Liver (tissue), 9 donors: ENCODE results near the gene STX11. TPM values are rescaled to one million over a fixed set of nuclear protein-coding genes. Genes with fewer than 3 reads are reported as not detected.

Experiments used
- DNase-seq: peaks from one replicate; pipeline ENCODE4 v3.0.0-alpha.2; 2017; ENCODE audit warnings: low spot score
- H3K27ac ChIP-seq, 2 donors: one replicate each; pipeline ENCODE4 v1.7.0; 2013; ENCODE audit warnings: inconsistent platforms in 2 of 2, low read length in 2 of 2, control low read depth in 1 of 2, low read depth in 1 of 2, mild to moderate bottlenecking in 1 of 2
- H3K27me3 ChIP-seq, 4 donors: one replicate each; pipeline versions ENCODE4 v1.6.1 to v1.7.0; 2013; ENCODE audit warnings: low read length in 3 of 4, inconsistent platforms in 1 of 4, mild to moderate bottlenecking in 1 of 4, moderate library complexity in 1 of 4; ENCODE audit not compliant: control insufficient read depth in 4 of 4, insufficient read depth in 4 of 4
- H3K36me3 ChIP-seq, 4 donors: one replicate each; pipeline versions ENCODE4 v1.6.1 to v1.7.0; 2013; ENCODE audit warnings: low read length in 3 of 4, mild to moderate bottlenecking in 3 of 4, low read depth in 1 of 4, moderate library complexity in 1 of 4; ENCODE audit not compliant: control insufficient read depth in 4 of 4, insufficient read depth in 3 of 4
- H3K4me1 ChIP-seq, 4 donors: one replicate each; pipeline versions ENCODE4 v1.6.1 to v1.7.0; 2013; ENCODE audit warnings: low read length in 3 of 4, mild to moderate bottlenecking in 3 of 4, moderate library complexity in 1 of 4; ENCODE audit not compliant: control insufficient read depth in 4 of 4, insufficient read depth in 4 of 4
- H3K4me3 ChIP-seq, 3 donors: one replicate each; pipeline versions ENCODE4 v1.6.1 to v1.7.0; 2013; ENCODE audit warnings: low read length in 3 of 3, control low read depth in 1 of 3, low read depth in 1 of 3, mild to moderate bottlenecking in 1 of 3
- H3K9ac ChIP-seq, 2 donors: one replicate each; pipeline ENCODE4 v1.7.0; 2013; ENCODE audit warnings: low read length in 2 of 2, mild to moderate bottlenecking in 2 of 2, moderate library complexity in 2 of 2, control low read depth in 1 of 2, low read depth in 1 of 2
- H3K9me3 ChIP-seq, 4 donors: one replicate each; pipeline versions ENCODE4 v1.6.1 to v1.7.0; 2013; ENCODE audit warnings: low read length in 3 of 4; ENCODE audit not compliant: control insufficient read depth in 4 of 4
- CTCF ChIP-seq: fragments of 150-350 bp; IDR thresholded peaks from 2 replicates; pipeline ENCODE4 v1.5.1; 2017; ENCODE audit warnings: improper control_type of control experiment, low read depth, low read length; ENCODE audit not compliant: missing input control
- FOXA1 ChIP-seq: IDR thresholded peaks from 2 replicates; pipeline ENCODE4 v1.6.1; 2016; ENCODE audit warnings: antibody characterized with exemption
- GABPA ChIP-seq, 2 donors: IDR thresholded peaks in 1 of 2; conservative IDR thresholded peaks in 1 of 2; 2 replicates each; pipeline ENCODE4 v1.6.1; 2016; ENCODE audit warnings: antibody characterized with exemption in 2 of 2, mild to moderate bottlenecking in 1 of 2, moderate library complexity in 1 of 2
- HNF4G ChIP-seq: IDR thresholded peaks from 2 replicates; pipeline ENCODE4 v1.6.1; 2016; ENCODE audit warnings: antibody characterized with exemption
- JUND ChIP-seq, 2 donors: IDR thresholded peaks; 2 replicates each; pipeline ENCODE4 v1.6.1; 2016; ENCODE audit warnings: antibody characterized with exemption in 2 of 2
- NR2F2 ChIP-seq: IDR thresholded peaks from 2 replicates; pipeline ENCODE4 v1.6.1; 2016; ENCODE audit warnings: antibody characterized with exemption
- SP1 ChIP-seq: IDR thresholded peaks from 2 replicates; pipeline ENCODE4 v1.6.1; 2018; ENCODE audit warnings: antibody characterized with exemption, mild to moderate bottlenecking
- TAF1 ChIP-seq: conservative IDR thresholded peaks from 2 replicates; pipeline ENCODE4 v1.6.1; 2016; ENCODE audit warnings: antibody characterized with exemption, mild to moderate bottlenecking
- YY1 ChIP-seq: IDR thresholded peaks from 2 replicates; pipeline ENCODE4 v1.6.1; 2016; ENCODE audit warnings: antibody characterized with exemption, mild to moderate bottlenecking
- WGBS: extraction: QIAGEN DNeasy Blood & Tissue Kit; methylation state at CpG from one replicate; pipeline ENCODE4 v1.1.7; 2013; 5-methylcytosine and 5-hydroxymethylcytosine counted together
- polyA plus RNA-seq, 2 donors: library from polyadenylated mRNA; stranded (reverse) in 1 of 2; unstranded in 1 of 2; fragments of 200-250 nt in 1 of 2; fragments of >200 nt in 1 of 2; fragmentation: Nextera tagmentation in 1 of 2; extraction: Ambion mirVana in 1 of 2; gene quantifications; one replicate each; pipeline versions ENCODE4 v1.2.1 to v1.2.3, GENCODE V29; 2013 to 2015
- total RNA-seq, 2 donors: library from RNA; depleted of rRNA; stranded (reverse); fragments of >200 nt; gene quantifications; one replicate each; pipeline ENCODE4 v1.2.3, GENCODE V29; 2014
- TF ChIP-seq, protein P1 (sequence below): IDR thresholded peaks from 2 replicates; pipeline ENCODE4 v1.6.1; 2016; ENCODE audit warnings: antibody characterized with exemption, mild to moderate bottlenecking
- donor health status: healthy.
- donor health status: healthy.
- donor health status: healthy.
- donor health status: healthy.
- donor health status: healthy.

The STX11 gene
- total and polyA plus RNA-seq, 4 donors: 1.3 to 4.9 (median 3.4) TPM

GRCh38 chr6:144223686-144224085 lies 73.4 kb downstream of the STX11 start:
- DNase-seq: no peak
- no peak for TF ChIP-seq YY1
- TF ChIP-seq GABPA (IDR thresholded peaks at IDR 0.05 in 1 of 2, conservative IDR thresholded peaks at IDR 0.05 in 1 of 2): no peak
- no peak for TF ChIP-seq NR2F2
- no peak for TF ChIP-seq CTCF
- no peak for TF ChIP-seq FOXA1
- TF ChIP-seq HNF4G: no peak
- no peak overlapping the region for H3K4me3 ChIP-seq
- no peak overlapping the region for H3K9ac ChIP-seq
- no peaks in the 10 kb centered on the region for H3K9me3 ChIP-seq
- H3K36me3 ChIP-seq: no peaks in the 10 kb centered on the region
- no peaks in the 10 kb centered on the region for H3K27me3 ChIP-seq
- H3K4me1 ChIP-seq: no peaks in the 10 kb centered on the region
- H3K27ac ChIP-seq: no peak overlapping the region
- 97% methylated on average over 2 of the region's 2 CpGs for WGBS

- Histone ChIP-seq H3K4me1 (no peaks in the 10 kb centered on the region), H3K4me3 (no peak overlapping the region), H3K9me3 (no peaks in the 10 kb centered on the region), H3K36me3 (no peaks in the 10 kb centered on the region), H3K27ac (no peak overlapping the region), H3K27me3 (no peaks in the 10 kb centered on the region), H3K9ac (no peak overlapping the region)
- WGBS: 89% methylated on average over 3 of the region's 3 CpGs
- no peak for TF ChIP-seq SP1
- no peak for TF ChIP-seq JUND (IDR thresholded peaks at IDR 0.05)
- no peak for TF ChIP-seq TAF1
- no peak for TF ChIP-seq CTCF
- TF ChIP-seq, protein P1, sequence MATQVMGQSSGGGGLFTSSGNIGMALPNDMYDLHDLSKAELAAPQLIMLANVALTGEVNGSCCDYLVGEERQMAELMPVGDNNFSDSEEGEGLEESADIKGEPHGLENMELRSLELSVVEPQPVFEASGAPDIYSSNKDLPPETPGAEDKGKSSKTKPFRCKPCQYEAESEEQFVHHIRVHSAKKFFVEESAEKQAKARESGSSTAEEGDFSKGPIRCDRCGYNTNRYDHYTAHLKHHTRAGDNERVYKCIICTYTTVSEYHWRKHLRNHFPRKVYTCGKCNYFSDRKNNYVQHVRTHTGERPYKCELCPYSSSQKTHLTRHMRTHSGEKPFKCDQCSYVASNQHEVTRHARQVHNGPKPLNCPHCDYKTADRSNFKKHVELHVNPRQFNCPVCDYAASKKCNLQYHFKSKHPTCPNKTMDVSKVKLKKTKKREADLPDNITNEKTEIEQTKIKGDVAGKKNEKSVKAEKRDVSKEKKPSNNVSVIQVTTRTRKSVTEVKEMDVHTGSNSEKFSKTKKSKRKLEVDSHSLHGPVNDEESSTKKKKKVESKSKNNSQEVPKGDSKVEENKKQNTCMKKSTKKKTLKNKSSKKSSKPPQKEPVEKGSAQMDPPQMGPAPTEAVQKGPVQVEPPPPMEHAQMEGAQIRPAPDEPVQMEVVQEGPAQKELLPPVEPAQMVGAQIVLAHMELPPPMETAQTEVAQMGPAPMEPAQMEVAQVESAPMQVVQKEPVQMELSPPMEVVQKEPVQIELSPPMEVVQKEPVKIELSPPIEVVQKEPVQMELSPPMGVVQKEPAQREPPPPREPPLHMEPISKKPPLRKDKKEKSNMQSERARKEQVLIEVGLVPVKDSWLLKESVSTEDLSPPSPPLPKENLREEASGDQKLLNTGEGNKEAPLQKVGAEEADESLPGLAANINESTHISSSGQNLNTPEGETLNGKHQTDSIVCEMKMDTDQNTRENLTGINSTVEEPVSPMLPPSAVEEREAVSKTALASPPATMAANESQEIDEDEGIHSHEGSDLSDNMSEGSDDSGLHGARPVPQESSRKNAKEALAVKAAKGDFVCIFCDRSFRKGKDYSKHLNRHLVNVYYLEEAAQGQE: no peak
- no peak for DNase-seq
Observed at GRCh38 chr6:144231721-144232120, 81.4 kb downstream of the STX11 start.
